KMS-11 (cell line): ENCODE measurements around the gene PDLIM1.

Source experiments
- H2AFZ ChIP-seq: fragments of 200-600 bp; sonication (generic); 2 replicates; pipeline ENCODE4 v1.6.1; 2016; ENCODE audit warnings: antibody characterized with exemption, mixed run types, low read depth
- H3K27ac ChIP-seq: fragments of 200-600 bp; sonication (generic); 2 replicates; pipeline ENCODE4 v1.6.1; 2016; ENCODE audit warnings: mild to moderate bottlenecking, mixed run types
- H3K27me3 ChIP-seq: fragments of 200-600 bp; sonication (generic); 2 replicates; pipeline ENCODE4 v1.6.1; 2017; ENCODE audit warnings: mild to moderate bottlenecking, low read depth, mixed run types, moderate library complexity; ENCODE audit not compliant: insufficient read depth
- H3K36me3 ChIP-seq: fragments of 200-600 bp; sonication (generic); 2 replicates; pipeline ENCODE4 v1.6.1; 2017; ENCODE audit warnings: mild to moderate bottlenecking, mixed run types; ENCODE audit not compliant: insufficient read depth
- H3K4me1 ChIP-seq: fragments of 200-600 bp; sonication (generic); 2 replicates; pipeline ENCODE4 v1.6.1; 2016; ENCODE audit warnings: mild to moderate bottlenecking, low read depth, mixed run types; ENCODE audit not compliant: poor library complexity, severe bottlenecking
- H3K4me2 ChIP-seq: fragments of 200-600 bp; sonication (generic); 2 replicates; pipeline ENCODE4 v1.7.0; 2016; ENCODE audit warnings: mild to moderate bottlenecking, mixed run types
- H3K4me3 ChIP-seq: fragments of 200-600 bp; sonication (generic); IDR thresholded peaks from 2 replicates; pipeline ENCODE4 v1.6.1; 2017; ENCODE audit warnings: low read depth, low read length, mixed read lengths; ENCODE audit not compliant: insufficient read depth
- H3K79me2 ChIP-seq: fragments of 200-600 bp; sonication (generic); 2 replicates; pipeline ENCODE4 v1.6.1; 2016; ENCODE audit warnings: low read depth, mixed run types; ENCODE audit not compliant: insufficient read depth
- H3K9ac ChIP-seq: fragments of 200-600 bp; sonication (generic); 2 replicates; pipeline ENCODE4 v1.6.1; 2016; ENCODE audit warnings: mild to moderate bottlenecking, mixed run types
- H4K20me1 ChIP-seq: fragments of 200-600 bp; sonication (generic); 2 replicates; pipeline ENCODE4 v1.6.1; 2016; ENCODE audit warnings: mild to moderate bottlenecking, mixed run types; ENCODE audit not compliant: insufficient read depth
- TF ChIP-seq, protein P1 (sequence below): fragments of 200-600 bp; sonication (generic); conservative IDR thresholded peaks from 2 replicates; pipeline ENCODE4 v1.6.1; 2017; ENCODE audit warnings: low read depth, mild to moderate bottlenecking, antibody characterized with exemption, low read length, moderate library complexity, mixed read lengths

The PDLIM1 gene

DNA sequence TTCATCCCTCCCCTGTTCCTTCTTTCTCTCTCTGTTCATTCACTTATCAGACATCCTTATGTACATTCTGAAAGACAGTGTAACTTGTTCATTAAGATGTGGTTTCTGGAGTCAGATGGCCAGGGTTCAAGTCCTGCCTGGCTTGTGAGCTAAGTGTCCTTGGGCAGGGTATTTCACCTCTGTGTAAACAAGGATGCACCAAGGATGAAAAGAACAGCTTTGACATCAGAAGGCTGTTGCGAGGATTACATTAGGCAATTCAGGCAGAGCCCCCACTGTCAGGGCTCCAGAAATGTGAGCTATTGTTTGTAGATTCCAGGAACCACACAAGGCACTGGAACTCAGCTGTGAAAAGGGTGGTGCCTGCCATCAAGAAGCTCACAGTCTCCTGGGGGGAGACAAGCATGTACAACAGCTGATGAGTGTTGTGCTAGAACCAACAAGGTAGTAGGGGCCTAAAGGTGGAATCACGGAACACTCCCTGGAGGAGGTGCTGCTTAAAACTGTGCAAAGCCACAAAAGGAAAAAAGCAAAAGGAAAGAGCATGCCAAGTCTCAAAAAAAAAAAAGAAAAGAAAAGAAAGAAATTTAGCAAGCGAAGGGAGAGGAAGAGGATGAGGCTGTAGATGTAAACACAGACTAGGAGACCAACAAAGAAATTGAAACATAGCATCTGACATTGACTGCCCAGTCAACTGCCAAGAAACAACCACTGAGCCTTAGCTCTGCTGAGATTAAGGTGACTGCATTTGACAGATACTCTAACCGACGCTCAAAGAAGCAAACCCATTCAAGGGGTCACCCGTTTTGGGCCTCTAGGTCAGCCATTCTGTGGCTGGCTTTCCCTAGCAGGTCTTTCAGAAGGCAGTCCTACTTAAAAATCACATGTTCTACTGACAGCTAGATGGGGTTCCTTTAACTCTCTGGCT, 12.5 kb downstream of the PDLIM1 start:
- no peaks in the 10 kb centered on the region for H3K27me3 ChIP-seq
- peaks cover 65% of the 10 kb centered on the region; the same call in 1 of the 2 replicates for H3K79me2 ChIP-seq
- no peak overlapping the region for H3K9ac ChIP-seq
- H4K20me1 ChIP-seq = no peaks in the 10 kb centered on the region
- H3K36me3 ChIP-seq = no peaks in the 10 kb centered on the region
- H3K27ac ChIP-seq = no peak overlapping the region
- H2AFZ ChIP-seq = no peak overlapping the region
- H3K4me2 ChIP-seq = no peak overlapping the region
- TF ChIP-seq, protein P1, sequence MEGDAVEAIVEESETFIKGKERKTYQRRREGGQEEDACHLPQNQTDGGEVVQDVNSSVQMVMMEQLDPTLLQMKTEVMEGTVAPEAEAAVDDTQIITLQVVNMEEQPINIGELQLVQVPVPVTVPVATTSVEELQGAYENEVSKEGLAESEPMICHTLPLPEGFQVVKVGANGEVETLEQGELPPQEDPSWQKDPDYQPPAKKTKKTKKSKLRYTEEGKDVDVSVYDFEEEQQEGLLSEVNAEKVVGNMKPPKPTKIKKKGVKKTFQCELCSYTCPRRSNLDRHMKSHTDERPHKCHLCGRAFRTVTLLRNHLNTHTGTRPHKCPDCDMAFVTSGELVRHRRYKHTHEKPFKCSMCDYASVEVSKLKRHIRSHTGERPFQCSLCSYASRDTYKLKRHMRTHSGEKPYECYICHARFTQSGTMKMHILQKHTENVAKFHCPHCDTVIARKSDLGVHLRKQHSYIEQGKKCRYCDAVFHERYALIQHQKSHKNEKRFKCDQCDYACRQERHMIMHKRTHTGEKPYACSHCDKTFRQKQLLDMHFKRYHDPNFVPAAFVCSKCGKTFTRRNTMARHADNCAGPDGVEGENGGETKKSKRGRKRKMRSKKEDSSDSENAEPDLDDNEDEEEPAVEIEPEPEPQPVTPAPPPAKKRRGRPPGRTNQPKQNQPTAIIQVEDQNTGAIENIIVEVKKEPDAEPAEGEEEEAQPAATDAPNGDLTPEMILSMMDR = no peak
- H3K4me3 ChIP-seq = no peak overlapping the region
- H3K4me1 ChIP-seq = peaks cover 6% of the 10 kb centered on the region

DNA sequence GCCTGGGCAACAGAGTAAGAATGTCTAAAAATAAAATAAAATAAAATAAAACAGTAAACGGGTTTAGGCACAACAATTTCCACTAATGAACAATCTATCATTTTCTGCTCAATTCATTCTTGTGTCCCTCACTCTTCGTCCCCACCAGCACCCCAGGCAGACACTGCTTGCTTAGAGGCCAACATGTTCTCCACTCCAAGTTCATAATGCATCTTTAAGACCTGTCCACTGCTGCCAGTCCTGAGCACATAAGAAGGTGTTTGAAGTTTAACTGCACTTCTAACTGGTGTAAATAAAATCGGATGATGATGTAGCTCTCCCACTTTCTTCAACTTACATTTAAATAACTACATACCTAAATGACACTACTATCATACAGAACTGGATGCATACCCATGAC, 13.2 kb downstream of the PDLIM1 start:
- Histone ChIP-seq H3K4me2 (no peak overlapping the region), H3K4me3 (no peak overlapping the region), H4K20me1 (no peaks in the 10 kb centered on the region), H3K36me3 (no peaks in the 10 kb centered on the region), H2AFZ (no peak overlapping the region), H3K9ac (no peak overlapping the region), H3K27ac (no peak overlapping the region), H3K79me2 (peaks cover 62% of the 10 kb centered on the region; the same call in 1 of the 2 replicates), H3K27me3 (no peaks in the 10 kb centered on the region), H3K4me1 (peaks cover 6% of the 10 kb centered on the region)
- TF ChIP-seq, protein P1 = no peak

DNA sequence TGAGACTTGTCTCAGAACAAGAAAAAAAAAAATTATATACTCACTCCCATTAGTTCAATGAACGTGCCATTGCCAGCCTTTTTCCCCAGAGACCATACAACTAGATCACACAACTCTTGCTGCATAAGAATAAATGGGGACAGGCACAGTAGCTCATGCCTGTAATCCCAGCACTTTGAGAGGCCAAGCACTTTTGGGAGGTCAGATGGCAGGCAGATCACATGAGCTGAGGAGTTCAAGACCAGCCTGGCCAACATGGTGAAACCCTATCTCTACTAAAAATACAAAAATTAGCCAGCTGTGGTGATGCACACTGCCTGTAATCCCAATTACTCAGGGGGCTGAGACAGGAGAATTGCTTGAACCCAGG, 13.6 kb downstream of the PDLIM1 start:
- H3K27me3 ChIP-seq = no peaks in the 10 kb centered on the region
- H3K4me2 ChIP-seq = no peak overlapping the region
- H3K9ac ChIP-seq = no peak overlapping the region
- no peaks in the 10 kb centered on the region for H3K36me3 ChIP-seq
- H3K4me3 ChIP-seq = no peak overlapping the region
- no peak overlapping the region for H2AFZ ChIP-seq
- H3K4me1 ChIP-seq = peaks cover 6% of the 10 kb centered on the region
- H4K20me1 ChIP-seq = no peaks in the 10 kb centered on the region
- H3K79me2 ChIP-seq = peaks cover 58% of the 10 kb centered on the region; the same call in 1 of the 2 replicates
- TF ChIP-seq, protein P1 = no peak
- H3K27ac ChIP-seq = no peak overlapping the region

DNA sequence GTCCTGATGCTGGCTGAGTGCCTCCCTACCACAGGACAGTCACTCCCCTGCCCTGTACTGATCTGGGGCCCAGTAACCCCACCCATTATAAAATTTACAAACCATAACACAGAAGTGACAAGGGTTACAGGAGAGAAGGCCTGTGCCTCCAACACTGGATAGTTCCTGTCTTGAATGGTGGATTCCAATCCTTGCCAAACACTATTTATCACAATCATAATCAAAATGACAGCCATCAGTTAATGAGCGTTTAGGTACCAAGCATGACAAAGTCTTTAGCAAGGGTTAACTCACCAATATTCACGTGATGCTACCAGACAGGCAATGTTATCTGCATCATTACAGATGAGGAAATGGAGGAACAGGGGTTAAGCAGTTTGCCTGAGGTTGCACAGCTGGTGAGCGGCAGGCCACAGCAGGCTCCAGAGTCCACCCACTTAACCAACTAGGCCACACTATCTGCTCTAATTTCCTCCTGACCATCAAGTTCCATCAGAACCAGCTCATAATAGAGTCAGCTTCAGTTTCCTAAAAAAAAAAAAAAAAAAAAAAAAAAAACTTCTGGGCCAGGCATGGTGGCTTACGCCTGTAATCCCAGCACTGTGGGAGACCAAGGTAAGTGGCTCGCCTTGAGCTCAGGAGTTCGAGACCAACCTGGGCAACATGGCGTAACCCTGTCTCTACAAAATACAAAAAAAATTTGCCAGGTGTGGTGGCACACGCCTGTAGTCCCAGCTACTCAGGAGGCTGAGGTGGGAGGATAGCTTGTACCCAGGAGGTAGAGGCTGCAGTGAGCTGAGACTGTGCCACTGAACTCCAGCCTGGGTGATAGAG, 14.2 kb downstream of the PDLIM1 start:
- Histone ChIP-seq H3K9ac (no peak overlapping the region), H3K4me2 (no peak overlapping the region), H3K36me3 (no peaks in the 10 kb centered on the region), H3K4me3 (no peak overlapping the region), H3K27ac (no peak overlapping the region), H3K4me1 (peaks cover 6% of the 10 kb centered on the region), H2AFZ (no peak overlapping the region), H3K27me3 (no peaks in the 10 kb centered on the region), H3K79me2 (peaks cover 54% of the 10 kb centered on the region; the same call in 1 of the 2 replicates), H4K20me1 (no peaks in the 10 kb centered on the region)
- TF ChIP-seq, protein P1 = no peak
